HG02938 (cell line): Measurements from ENCODE around the gene ADAT2.

Experiments used
- ATAC-seq: cut with Tn5 transposase; IDR thresholded peaks from one replicate; pipeline ENCODE4 v1.9.1; 2021; ENCODE audit warnings: mild to moderate bottlenecking, moderate library complexity; ENCODE audit not compliant: unreplicated experiment

Gene ADAT2

GRCh38 chr6:143441680-143442545 is 8.6 kb downstream of the ADAT2 start:
- ATAC-seq: no peak

- no peak for ATAC-seq
Observed at GRCh38 chr6:143441010-143441409, 9.5 kb downstream of the ADAT2 start.

GRCh38 chr6:143432588-143432987 is 17.9 kb downstream of the ADAT2 start:
- no peak for ATAC-seq

- no peak for ATAC-seq
Observed at GRCh38 chr6:143431226-143431625, 19.3 kb downstream of the ADAT2 start.

- ATAC-seq: no peak
Observed at GRCh38 chr6:143429970-143430369, 20.5 kb downstream of the ADAT2 start.

- ATAC-seq: peak; percentile 100
Observed at GRCh38 chr6:143427109-143427817, 23.2 kb downstream of the ADAT2 start.

GRCh38 chr6:143426026-143426425 is 24.5 kb downstream of the ADAT2 start:
- no peak for ATAC-seq

- ATAC-seq: no peak
Observed at GRCh38 chr6:143419526-143419925, 31.0 kb downstream of the ADAT2 start.

GRCh38 chr6:143414769-143415168 is 35.7 kb downstream of the ADAT2 start:
- no peak for ATAC-seq

- no peak for ATAC-seq
Observed at GRCh38 chr6:143410859-143411270, 39.6 kb downstream of the ADAT2 start.

- no peak for ATAC-seq
Observed at GRCh38 chr6:143408787-143409162, 41.7 kb downstream of the ADAT2 start.

GRCh38 chr6:143408151-143408786 is 42.2 kb downstream of the ADAT2 start:
- no peak for ATAC-seq

GRCh38 chr6:143406673-143407072 is 43.8 kb downstream of the ADAT2 start:
- ATAC-seq: no peak

- no peak for ATAC-seq
Observed at GRCh38 chr6:143405373-143406154, 44.9 kb downstream of the ADAT2 start.

GRCh38 chr6:143402721-143403336 is 47.7 kb downstream of the ADAT2 start:
- no peak for ATAC-seq

- no peak for ATAC-seq
Observed at GRCh38 chr6:143401636-143402370, 48.7 kb downstream of the ADAT2 start.

- no peak for ATAC-seq
Observed at GRCh38 chr6:143401068-143401446, 49.4 kb downstream of the ADAT2 start.

GRCh38 chr6:143400258-143401067 is 50.0 kb downstream of the ADAT2 start:
- ATAC-seq: no peak

- ATAC-seq: no peak
Observed at GRCh38 chr6:143399775-143400174, 50.7 kb downstream of the ADAT2 start.
